T follicular helper cell (primary cell): ENCODE measurements around the gene UBE2R2.
"Not testable (repeated sequence)": the region's sequence is repeated elsewhere in the genome, so short reads cannot be mapped to it uniquely, and the experiment has no call there.

Experiments
- DNase-seq: peaks from one replicate; pipeline ENCODE4 v3.0.0-alpha.2; 2020; ENCODE audit warnings: low read depth

The UBE2R2 gene

DNA sequence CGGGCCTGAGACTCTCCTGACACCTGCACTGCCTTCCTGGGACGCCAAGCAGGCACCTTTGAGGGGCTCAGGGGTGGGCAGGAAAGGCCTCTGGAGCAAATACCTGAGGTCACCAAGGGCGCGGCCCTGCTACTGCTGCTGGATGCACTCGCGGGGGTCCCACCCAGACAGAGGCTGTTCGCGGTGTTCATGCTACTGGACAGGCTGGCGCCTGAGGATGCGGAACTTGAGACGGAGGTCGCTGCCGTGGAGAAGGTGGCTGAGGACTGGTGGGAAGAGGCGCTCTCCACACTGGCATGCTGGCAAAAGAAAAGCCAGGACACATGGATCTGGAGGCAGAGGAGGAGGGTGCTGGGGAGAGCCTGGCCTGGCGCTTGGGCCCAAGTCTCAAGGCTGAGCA is 110.7 kb downstream of the UBE2R2 start:
- no peak for DNase-seq

DNA sequence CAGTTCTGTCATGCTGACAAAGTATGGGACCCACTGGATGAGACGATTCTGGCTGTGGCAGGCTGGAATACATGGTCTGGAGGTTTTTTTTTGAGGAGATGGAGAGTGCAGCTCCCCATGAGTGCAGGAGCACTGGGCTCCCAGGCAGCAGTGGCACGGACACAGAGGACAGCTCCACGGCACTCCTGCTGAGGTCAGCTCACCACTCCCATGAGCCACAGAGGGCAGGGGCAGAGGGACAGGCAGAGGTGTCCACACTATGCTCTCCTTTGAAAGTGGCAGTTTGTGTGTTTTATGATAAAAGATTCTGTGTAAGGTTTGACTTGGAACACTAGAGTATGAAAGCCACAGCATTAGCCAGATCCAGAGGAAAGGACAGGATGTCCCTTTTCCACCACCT is 114.4 kb downstream of the UBE2R2 start:
- DNase-seq = no peak

DNA sequence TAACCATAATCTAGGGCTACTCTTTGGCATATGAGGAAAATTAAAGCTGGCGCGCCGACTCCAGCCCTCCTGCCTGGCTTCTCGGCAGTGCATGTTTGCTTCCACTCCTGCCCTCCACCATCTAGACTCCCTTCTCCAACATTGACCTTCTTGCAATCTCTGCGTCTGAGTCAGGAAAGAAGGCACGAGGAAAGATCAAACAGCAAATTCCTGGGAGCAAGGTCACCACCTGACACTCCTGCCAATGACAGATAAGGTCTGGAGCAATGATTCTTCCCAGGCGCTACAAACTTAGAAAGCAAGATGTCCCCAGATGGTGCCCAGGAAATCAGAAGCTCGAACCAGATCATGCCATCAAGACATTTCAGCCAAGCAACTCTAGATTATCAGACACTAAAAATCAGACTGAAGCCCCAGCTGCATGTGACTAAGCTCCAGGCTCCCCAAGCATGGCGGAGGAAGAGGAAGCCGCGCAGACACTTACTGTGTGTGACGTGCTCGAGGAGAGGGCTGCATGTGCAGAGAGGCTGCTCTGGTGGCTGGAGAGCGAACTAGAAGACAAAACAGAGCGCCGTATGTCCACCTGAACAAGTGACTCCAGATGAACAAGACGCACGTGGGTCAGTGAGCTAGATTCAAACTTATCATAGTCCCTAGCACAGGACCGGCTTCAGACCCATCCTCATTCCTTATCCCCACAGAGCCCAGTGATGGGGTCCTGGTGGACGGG is 115.3 kb downstream of the UBE2R2 start:
- no peak for DNase-seq

DNA sequence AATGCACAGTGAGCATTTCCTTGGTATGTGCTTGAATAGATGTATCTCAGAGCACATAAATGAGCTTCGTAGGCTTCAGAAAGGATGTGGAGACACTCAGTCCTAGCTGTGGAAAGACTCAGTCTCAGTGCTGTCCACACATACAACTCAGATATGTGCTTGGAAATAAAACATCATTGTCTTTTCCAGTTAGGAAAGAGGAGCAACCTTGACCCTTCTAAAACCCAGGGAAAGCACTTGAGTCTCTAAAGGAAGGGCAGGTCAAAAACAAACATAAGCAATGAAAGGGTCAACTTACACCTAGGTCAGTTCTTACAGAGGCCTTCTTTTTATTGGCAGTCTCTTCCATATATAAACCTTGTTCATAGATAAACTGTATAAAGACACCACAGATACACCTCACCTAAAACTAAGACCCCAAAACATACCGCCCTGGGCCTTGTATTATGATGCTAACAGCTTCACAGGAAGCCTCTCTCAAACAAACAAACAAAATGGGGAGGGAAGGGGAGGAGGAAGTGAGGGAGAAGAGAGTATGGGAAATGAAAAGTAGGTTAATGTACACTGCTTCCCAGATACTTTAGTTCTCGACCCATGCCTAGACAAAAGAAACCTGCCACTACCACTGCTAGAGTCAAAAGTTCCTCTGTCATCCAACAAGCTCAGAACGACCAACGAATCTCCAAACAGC is 117.4 kb downstream of the UBE2R2 start:
- DNase-seq = no peak

DNA sequence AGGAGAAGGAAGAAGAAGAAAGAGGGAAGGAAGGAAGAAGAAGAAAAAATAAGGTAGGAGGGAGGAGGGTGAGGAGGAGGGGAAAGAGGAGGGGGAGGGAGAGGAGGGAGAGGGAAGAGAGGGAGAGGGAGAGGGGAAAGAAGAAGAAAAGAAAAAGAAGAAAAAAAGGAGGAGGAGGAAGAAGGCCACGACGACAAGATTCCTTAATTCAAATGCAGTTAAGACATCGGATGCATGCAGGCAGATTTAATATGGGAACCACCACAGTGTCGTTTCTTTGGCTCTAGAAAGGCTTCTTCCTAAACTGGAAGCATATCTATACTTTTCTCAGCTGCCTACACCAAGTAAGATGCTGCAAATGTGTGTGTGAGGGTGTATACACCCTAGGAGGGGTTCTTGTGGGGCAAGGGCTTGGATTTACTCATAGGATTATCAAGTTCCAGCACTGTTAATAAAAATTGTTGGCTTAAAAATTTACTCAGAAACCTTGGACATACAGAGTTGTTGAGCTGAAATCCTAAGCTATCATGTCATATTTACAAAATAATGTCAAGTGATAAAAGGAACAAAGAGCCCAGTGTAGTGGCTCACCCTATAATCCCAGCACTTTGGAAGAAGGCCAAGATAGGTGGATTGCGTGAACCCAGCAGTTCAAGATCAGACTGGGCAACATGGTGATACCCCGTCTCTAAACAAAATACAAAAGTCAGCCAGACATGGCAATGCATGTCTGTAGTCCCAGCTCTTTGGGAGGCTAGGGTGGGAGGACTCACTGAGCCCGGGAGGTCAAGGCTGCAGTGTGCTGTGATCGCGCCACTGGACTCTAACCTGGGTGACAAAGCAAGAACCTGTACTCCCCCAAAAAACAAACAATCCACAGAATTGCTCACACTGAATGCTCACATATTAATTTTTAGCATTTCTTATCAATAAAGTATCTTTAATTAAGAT is 123.2 kb downstream of the UBE2R2 start:
- DNase-seq = no peak

DNA sequence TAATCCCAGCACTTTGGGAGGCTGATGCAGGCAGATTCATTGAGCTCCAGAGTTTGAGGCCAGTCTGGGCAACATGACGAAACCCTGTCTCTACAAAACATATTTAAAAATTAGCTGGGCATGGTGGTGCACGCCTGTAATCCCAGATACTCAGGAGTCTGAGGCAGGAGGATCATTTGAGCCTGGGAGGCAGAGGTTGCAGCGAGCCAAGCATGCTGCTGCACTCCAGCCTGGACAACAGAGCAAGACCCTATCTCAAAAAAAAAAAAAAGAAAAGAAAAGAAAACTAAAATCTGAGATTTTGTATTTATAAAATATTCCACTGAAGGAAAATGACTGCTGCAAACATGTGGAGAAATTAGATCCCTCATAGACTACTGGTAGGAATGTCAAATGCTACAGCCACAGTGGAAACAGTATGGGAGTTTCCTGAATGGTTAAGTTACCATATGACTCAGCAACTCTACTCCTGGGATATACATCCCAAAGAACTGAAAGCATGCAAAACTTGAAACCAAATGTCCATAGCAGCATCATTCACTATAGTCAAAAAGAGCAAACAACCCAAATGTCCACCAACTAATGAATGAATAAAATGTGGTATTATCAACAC is 125.6 kb downstream of the UBE2R2 start:
- DNase-seq = no peak

DNA sequence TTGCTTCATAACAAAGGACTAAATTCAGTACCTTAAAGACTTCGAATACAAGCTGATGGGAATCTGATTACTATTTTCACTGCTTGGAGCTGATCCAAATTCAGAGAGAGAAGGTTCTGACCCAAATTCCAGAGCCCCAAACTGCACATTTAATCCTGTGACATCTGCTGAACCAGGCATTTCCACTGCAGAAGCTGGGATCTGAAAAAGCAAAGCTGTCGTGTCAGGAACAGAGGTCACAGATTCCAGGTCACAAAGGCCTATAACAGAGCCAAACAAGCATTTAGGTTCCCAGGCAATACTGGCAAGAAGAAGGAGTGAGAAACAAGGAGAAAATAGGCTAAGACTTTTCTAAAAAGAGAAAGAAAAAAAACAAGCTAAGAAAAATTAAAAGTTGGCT is 126.4 kb downstream of the UBE2R2 start:
- no peak for DNase-seq

DNA sequence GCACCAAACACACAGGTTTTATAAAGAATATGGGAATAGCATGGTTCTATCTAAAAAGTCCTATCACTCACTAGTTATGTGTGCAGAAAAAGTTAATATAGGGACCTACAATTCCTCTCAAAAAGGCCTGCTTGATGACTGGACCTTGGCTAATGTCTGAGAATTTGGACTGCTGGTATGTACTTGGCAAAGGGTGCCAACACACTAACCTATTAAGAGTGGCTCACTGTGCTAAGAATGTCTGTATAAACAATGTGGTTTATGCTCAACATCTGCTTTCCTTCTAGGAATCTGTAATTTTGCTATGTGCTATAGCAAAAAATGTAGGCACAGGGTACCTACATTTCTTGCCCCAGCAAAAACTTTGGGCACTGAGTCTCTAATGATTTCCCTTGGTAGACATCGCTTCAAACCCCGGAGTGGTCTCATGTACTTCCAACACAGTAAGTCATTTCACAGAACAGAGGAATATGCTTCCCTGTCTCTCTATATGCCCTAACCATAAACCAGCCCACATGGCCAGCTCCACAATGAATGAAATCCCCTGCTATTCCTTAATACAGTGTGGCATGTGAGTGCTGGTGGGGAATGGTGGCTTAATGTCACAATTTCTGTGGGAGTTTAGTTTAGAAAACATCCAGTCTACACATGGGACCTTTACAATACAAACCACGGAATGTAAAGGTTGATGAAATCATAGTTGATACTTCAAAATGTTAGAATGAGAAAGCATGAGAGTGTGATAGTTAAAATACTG is 130.0 kb downstream of the UBE2R2 start:
- DNase-seq = no peak

DNA sequence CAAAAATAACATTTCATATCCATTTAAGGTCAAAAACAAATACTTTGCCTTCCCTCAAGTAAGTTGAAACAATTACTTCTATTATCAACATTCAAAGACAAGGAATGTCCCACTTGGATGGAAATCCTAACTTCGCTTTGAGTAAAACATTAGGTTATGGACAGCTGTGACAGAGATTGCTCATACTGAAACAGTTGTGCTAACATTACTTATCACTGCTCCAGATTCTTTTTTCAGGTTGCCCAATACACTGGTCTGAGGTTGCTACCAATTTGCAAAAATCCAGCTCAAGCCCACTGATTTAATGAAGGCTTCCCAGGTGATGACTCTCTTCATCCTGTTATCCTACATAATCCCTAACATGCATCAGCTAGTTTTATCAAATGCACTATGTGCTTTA is 133.4 kb downstream of the UBE2R2 start:
- no peak for DNase-seq

DNA sequence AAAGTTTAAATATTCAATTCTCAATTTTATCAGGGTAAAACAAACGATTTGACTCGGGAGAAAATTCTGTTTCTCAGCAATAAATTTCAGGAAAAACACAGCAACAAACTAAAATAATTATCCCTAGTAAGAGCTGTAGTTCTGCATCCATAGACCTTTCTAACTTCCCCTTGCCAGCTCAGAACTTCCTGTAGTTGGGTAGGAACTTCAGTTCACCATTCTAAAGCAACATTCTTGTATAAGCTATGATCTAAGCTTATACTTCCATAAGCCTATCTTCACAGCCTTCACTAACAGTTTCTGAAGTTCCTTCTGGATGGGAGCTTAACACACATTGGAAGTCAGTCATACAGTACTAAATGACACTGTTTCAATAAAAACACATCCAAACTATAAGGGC is 135.1 kb downstream of the UBE2R2 start:
- no peak for DNase-seq

DNA sequence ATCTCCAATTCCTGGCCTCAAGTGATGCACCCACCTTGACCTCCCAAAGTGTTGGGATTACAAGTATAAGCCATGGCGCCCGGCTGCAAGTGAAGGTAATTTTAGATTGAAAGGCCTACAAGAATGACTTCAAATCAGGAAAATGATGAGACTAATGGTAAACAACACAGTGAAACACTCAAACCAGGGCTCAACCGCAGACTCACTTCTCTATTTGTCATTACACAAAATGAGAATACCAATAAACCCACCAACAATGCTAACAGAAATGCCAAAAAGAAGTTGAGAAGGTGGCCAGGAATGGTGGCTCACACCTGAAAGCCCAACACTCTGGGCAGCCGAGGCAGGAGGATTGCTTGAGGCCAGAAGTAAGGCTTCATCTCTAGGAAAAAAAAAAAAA is 139.6 kb downstream of the UBE2R2 start:
- no peak for DNase-seq

DNA sequence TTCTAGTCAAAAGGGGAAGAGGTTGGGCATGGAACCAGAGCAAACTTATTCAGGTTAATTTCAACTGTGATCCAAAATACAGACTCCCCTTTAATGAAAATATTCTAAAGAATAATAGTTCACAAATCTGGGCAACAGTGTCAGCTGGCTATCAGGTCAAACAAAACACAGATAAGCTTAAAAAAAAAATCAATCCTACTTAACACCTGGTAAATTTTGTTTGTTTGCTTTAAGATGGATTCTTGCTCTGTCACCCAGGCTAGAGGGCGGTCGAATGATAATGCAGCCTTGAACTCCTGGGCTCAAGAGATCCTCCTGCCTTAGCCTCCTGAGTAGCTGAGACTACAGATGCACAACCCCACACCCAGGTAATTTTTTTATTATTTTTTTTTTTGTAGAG is 142.8 kb downstream of the UBE2R2 start:
- no peak for DNase-seq

DNA sequence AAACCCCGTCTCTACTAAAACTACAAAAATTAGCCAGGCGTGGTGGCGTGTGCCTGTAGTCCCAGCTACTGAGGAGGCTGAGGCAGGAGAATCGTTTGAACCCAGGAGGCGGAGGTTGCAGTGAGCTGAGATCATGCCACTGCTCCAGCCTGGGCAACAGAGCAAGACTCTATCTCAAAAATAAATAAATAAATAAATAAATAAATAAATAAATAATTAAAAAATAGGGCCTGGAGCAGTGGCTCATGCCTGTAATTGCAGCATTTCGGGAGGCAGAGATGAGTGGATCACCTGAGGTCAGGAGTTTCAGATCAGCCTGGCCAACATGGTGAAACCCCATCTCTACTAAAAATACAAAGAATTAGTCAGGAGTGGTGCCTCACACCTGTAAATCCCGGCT is 145.5 kb downstream of the UBE2R2 start:
- DNase-seq = not testable (repeated sequence)

DNA sequence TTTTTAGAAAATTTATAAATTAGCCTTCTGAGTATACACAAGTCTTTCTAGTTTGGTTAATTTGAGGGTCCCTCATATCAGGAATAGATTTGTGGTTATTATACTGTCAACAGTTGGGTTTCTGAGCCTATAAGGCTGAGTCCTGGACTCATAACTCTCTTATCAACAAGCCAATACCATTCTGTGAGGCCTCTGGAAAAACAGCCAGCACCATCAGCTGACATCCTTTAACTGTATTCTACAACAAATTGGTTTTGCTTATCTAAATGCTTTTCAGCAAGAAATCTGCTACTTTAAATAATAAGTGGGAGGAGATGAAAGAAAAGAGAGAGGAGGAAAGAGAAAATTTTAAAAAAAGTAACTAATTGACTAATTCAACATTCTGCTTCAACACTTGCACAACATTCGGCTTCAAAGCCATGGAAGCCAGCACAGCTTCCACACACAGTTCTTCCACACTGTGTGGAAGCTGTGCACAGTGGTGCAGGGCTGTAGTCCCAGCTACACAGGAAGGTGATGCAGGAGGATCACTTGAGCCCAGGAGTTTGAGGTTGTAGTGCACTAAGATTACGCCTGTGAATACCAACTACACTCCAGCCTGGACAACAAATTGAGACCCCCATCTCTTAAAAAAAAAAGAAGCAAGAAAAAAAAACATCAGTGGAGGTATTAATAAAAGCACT is 147.3 kb downstream of the UBE2R2 start:
- no peak for DNase-seq
